Eye (tissue), 1 donor: ENCODE measurements around the gene SLC12A1.

ENCODE experiments used
- DNase-seq: peaks from one replicate; pipeline ENCODE4 v3.0.0-alpha.2; 2015

Gene SLC12A1

GRCh38 chr15:48205981-48206380 lies at the start of gene SLC12A1:
Gene SLC12A1 (plus strand): TSS chr15:48206302. CDS start chr15:48207720, 1,418 bp downstream.
- no peak for DNase-seq

GRCh38 chr15:48168616-48169015 lies 37.5 kb upstream of the SLC12A1 start:
- DNase-seq, result no peak

- DNase-seq, result no peak
Observed at GRCh38 chr15:48170981-48171380, 35.1 kb upstream of the SLC12A1 start.

- DNase-seq, result no peak
Observed at GRCh38 chr15:48175126-48175525, 31.0 kb upstream of the SLC12A1 start.

GRCh38 chr15:48176112-48176511 lies 30.0 kb upstream of the SLC12A1 start:
- DNase-seq, result peak; percentile 4

- no peak for DNase-seq
Observed at GRCh38 chr15:48176957-48177356, 29.1 kb upstream of the SLC12A1 start.

GRCh38 chr15:48177383-48177765 lies 28.7 kb upstream of the SLC12A1 start:
- no peak for DNase-seq

GRCh38 chr15:48177766-48178647 lies 28.1 kb upstream of the SLC12A1 start, which contains the start of gene MYEF2:
Gene MYEF2 (minus strand): TSS chr15:48178295. CDS start chr15:48178237, 58 bp downstream.
- DNase-seq, result peak; percentile 96

- DNase-seq, result no peak
Observed at GRCh38 chr15:48178648-48178931, 27.5 kb upstream of the SLC12A1 start.

- no peak for DNase-seq
Observed at GRCh38 chr15:48182749-48183148, 23.4 kb upstream of the SLC12A1 start.

GRCh38 chr15:48185529-48185928 lies 20.6 kb upstream of the SLC12A1 start:
- DNase-seq, result no peak

- DNase-seq, result no peak
Observed at GRCh38 chr15:48186271-48186670, 19.8 kb upstream of the SLC12A1 start.

GRCh38 chr15:48190932-48191573 lies 15.0 kb upstream of the SLC12A1 start:
- DNase-seq, result peak; percentile 95

- DNase-seq, result peak; percentile 63
Observed at GRCh38 chr15:48191574-48192225, 14.4 kb upstream of the SLC12A1 start, which contains the start of gene CTXN2. Gene CTXN2 (plus strand): TSS chr15:48191665. CDS start chr15:48201301, 9,636 bp downstream.

- no peak for DNase-seq
Observed at GRCh38 chr15:48202068-48202467, 4.0 kb upstream of the SLC12A1 start.

GRCh38 chr15:48221261-48221660 lies 15.2 kb downstream of the SLC12A1 start:
- no peak for DNase-seq

- no peak for DNase-seq
Observed at GRCh38 chr15:48221885-48222284, 15.8 kb downstream of the SLC12A1 start.

GRCh38 chr15:48222627-48223026 lies 16.5 kb downstream of the SLC12A1 start:
- DNase-seq, result no peak

GRCh38 chr15:48225771-48226170 lies 19.7 kb downstream of the SLC12A1 start:
- no peak for DNase-seq

- DNase-seq, result no peak
Observed at GRCh38 chr15:48230498-48230897, 24.4 kb downstream of the SLC12A1 start.

- no peak for DNase-seq
Observed at GRCh38 chr15:48233246-48233645, 27.1 kb downstream of the SLC12A1 start.

- DNase-seq, result no peak
Observed at GRCh38 chr15:48239334-48239733, 33.2 kb downstream of the SLC12A1 start.

- DNase-seq, result no peak
Observed at GRCh38 chr15:48242015-48242414, 35.9 kb downstream of the SLC12A1 start.

GRCh38 chr15:48242535-48242934 lies 36.4 kb downstream of the SLC12A1 start:
- no peak for DNase-seq
